SU-DHL-6 (cell line): ENCODE measurements around the gene TPMT.

Experiments used
- H2AFZ ChIP-seq: fragments of 200-600 bp; sonication (generic); 2 replicates; pipeline ENCODE4 v1.6.1; 2014; ENCODE audit warnings: low read depth, mild to moderate bottlenecking, moderate library complexity, mixed read lengths, antibody characterized with exemption, low read length; ENCODE audit not compliant: severe bottlenecking
- H3F3A ChIP-seq: fragments of 200-600 bp; shearing (Covaris generic); 2 replicates; pipeline ENCODE4 v1.6.0; 2016; ENCODE audit warnings: antibody characterized with exemption, mild to moderate bottlenecking; ENCODE audit not compliant: insufficient read depth
- H3K27ac ChIP-seq: fragments of 200-600 bp; sonication (generic); 2 replicates; pipeline ENCODE4 v1.5.1; 2016; ENCODE audit warnings: low read depth, mild to moderate bottlenecking, low read length, moderate library complexity, mixed read lengths
- H3K27me3 ChIP-seq: fragments of 200-600 bp; sonication (generic), shearing (Covaris generic); 2 replicates; pipeline ENCODE4 v1.6.0; 2014; ENCODE audit warnings: mild to moderate bottlenecking, low read length
- H3K36me3 ChIP-seq: fragments of 200-600 bp; sonication (generic); 2 replicates; pipeline ENCODE4 v1.6.1; 2014; ENCODE audit warnings: mild to moderate bottlenecking, low read length, mixed read lengths
- H3K4me2 ChIP-seq: fragments of 300-600, 200-600 bp; shearing (Covaris generic), sonication (generic); 2 replicates; pipeline ENCODE4 v1.6.0; 2014; ENCODE audit warnings: low read length, low read depth, mild to moderate bottlenecking; ENCODE audit not compliant: poor library complexity, severe bottlenecking
- H3K4me3 ChIP-seq: fragments of 200-600 bp; sonication (generic); 2 replicates; pipeline ENCODE4 v1.5.1; 2014; ENCODE audit warnings: antibody characterized with exemption, low read length, mild to moderate bottlenecking, mixed read lengths; ENCODE audit not compliant: insufficient read depth, poor library complexity, severe bottlenecking
- H3K79me2 ChIP-seq: fragments of 200-600 bp; sonication (generic); 2 replicates; pipeline ENCODE4 v1.6.1; 2014; ENCODE audit warnings: mild to moderate bottlenecking, low read length, moderate library complexity; ENCODE audit not compliant: insufficient read depth
- H3K9ac ChIP-seq: fragments of 200-600 bp; sonication (generic); 2 replicates; pipeline ENCODE4 v1.7.0; 2014; ENCODE audit warnings: mild to moderate bottlenecking, low read length
- H3K9me2 ChIP-seq: fragments of 200-600 bp; sonication (generic); replicated peaks from 2 replicates; pipeline ENCODE4 v1.6.1; 2014; ENCODE audit warnings: low read length; ENCODE audit not compliant: insufficient read depth
- H3K9me3 ChIP-seq: fragments of 200-600 bp; sonication (generic); 2 replicates; pipeline ENCODE4 v1.6.1; 2014; ENCODE audit warnings: low read length, mixed read lengths; ENCODE audit not compliant: insufficient read depth
- H4K20me1 ChIP-seq: fragments of 200-600 bp; sonication (generic); 2 replicates; pipeline ENCODE4 v1.6.1; 2014; ENCODE audit warnings: low read depth, mild to moderate bottlenecking, antibody characterized with exemption, low read length, moderate library complexity, mixed read lengths
- CTCF ChIP-seq: fragments of 200-600 bp; sonication (generic); IDR thresholded peaks from one replicate; pipeline ENCODE4 v1.5.1; 2017; ENCODE audit warnings: antibody characterized with exemption, mild to moderate bottlenecking, low read length, moderate library complexity; ENCODE audit not compliant: insufficient read depth, poor library complexity, severe bottlenecking
- EZH2phosphoT487 ChIP-seq: fragments of 200-600 bp; sonication (generic), shearing (Covaris generic); conservative IDR thresholded peaks from 2 replicates; pipeline ENCODE4 v1.6.1; 2018; ENCODE audit warnings: mild to moderate bottlenecking, antibody characterized with exemption, low read length, moderate library complexity, mixed read lengths

TPMT gene

GRCh38 chr6:18096423-18096822, 58.5 kb downstream of the TPMT start:
- Histone ChIP-seq H3K79me2 (no peaks in the 10 kb centered on the region), H3F3A (no peaks in the 10 kb centered on the region), H3K36me3 (no peaks in the 10 kb centered on the region), H3K9ac (no peak overlapping the region), H3K4me3 (no peak overlapping the region), H3K9me2 (no peaks in the 10 kb centered on the region), H3K27me3 (no peaks in the 10 kb centered on the region), H3K27ac (no peak overlapping the region), H2AFZ (no peak overlapping the region), H3K4me2 (no peak overlapping the region), H4K20me1 (no peaks in the 10 kb centered on the region), H3K9me3 (no peaks in the 10 kb centered on the region)
- TF ChIP-seq CTCF, result no peak
- TF ChIP-seq EZH2phosphoT487, result no peak

- H3K27me3 ChIP-seq, result no peaks in the 10 kb centered on the region
- peaks cover 15% of the 10 kb centered on the region for H3K9me3 ChIP-seq
- H2AFZ ChIP-seq, result no peak overlapping the region
- no peaks in the 10 kb centered on the region for H3K36me3 ChIP-seq
- no peaks in the 10 kb centered on the region for H3K9me2 ChIP-seq
- TF ChIP-seq EZH2phosphoT487, result no peak
- TF ChIP-seq CTCF, result no peak
- no peak overlapping the region for H3K9ac ChIP-seq
- H3K4me3 ChIP-seq, result no peak overlapping the region
- no peaks in the 10 kb centered on the region for H4K20me1 ChIP-seq
- no peak overlapping the region for H3K27ac ChIP-seq
- H3K4me2 ChIP-seq, result no peak overlapping the region
- H3K79me2 ChIP-seq, result no peaks in the 10 kb centered on the region
- no peaks in the 10 kb centered on the region for H3F3A ChIP-seq
These were observed 63.5 kb downstream of the TPMT start for GRCh38 chr6:18091382-18091781.

- no peak overlapping the region for H3K4me3 ChIP-seq
- no peaks in the 10 kb centered on the region for H3K79me2 ChIP-seq
- H4K20me1 ChIP-seq, result no peaks in the 10 kb centered on the region
- H3K27me3 ChIP-seq, result no peaks in the 10 kb centered on the region
- H3K9me2 ChIP-seq, result no peaks in the 10 kb centered on the region
- H3K4me2 ChIP-seq, result no peak overlapping the region
- H2AFZ ChIP-seq, result no peak overlapping the region
- H3K9me3 ChIP-seq, result peaks cover 15% of the 10 kb centered on the region
- no peak overlapping the region for H3K27ac ChIP-seq
- H3K9ac ChIP-seq, result no peak overlapping the region
- no peak for TF ChIP-seq EZH2phosphoT487
- no peak for TF ChIP-seq CTCF
- no peaks in the 10 kb centered on the region for H3F3A ChIP-seq
- no peaks in the 10 kb centered on the region for H3K36me3 ChIP-seq
These were observed 64.5 kb downstream of the TPMT start for GRCh38 chr6:18090349-18090786.
